OCI-LY3 (cell line): ENCODE measurements around the gene GFRA1.

Experiments
- CTCF ChIP-seq: fragments of 200-600, 300-600 bp; sonication (generic); IDR thresholded peaks from 2 replicates; pipeline ENCODE4 v1.5.1; 2014; ENCODE audit warnings: antibody characterized with exemption, low read length, low read depth
- EZH2phosphoT487 ChIP-seq: fragments of 200-600 bp; shearing (Covaris generic); IDR thresholded peaks from 2 replicates; pipeline ENCODE4 v1.6.1; 2018; ENCODE audit warnings: antibody characterized with exemption, mixed run types, low read depth

- TF ChIP-seq CTCF (no peak), EZH2phosphoT487 (no peak)
These were observed 13.4 kb downstream of the GFRA1 start for GRCh38 chr10:116259638-116260037.
